RWPE2 (cell line): Measurements from ENCODE around the gene ETFRF1.

Experiments
- ATAC-seq: fragments of 200-7000 bp; cut with Tn5 transposase; 3 replicates; pipeline ENCODE4 v1.9.1; 2021; ENCODE audit warnings: low read depth
- DNase-seq: peaks from one replicate; pipeline ENCODE4 v3.0.0-alpha.2; 2020; ENCODE audit warnings: low spot score
- H3K27ac ChIP-seq: fragments of 450-650 bp; 2 replicates; pipeline ENCODE4 v1.5.1; 2017; ENCODE audit warnings: mild to moderate bottlenecking; ENCODE audit not compliant: poor library complexity, severe bottlenecking
- H3K27me3 ChIP-seq: fragments of 250-450 bp; sonication (Bioruptor Pico); 2 replicates; pipeline ENCODE4 v1.5.1; 2021; ENCODE audit warnings: mild to moderate bottlenecking, moderate library complexity; ENCODE audit not compliant: insufficient read depth, poor library complexity, severe bottlenecking
- H3K36me3 ChIP-seq: fragments of 250-450 bp; sonication (Bioruptor Pico); 2 replicates; pipeline ENCODE4 v1.5.1; 2020; ENCODE audit warnings: low read depth, mild to moderate bottlenecking, moderate library complexity
- H3K4me1 ChIP-seq: fragments of 250-450 bp; sonication (Bioruptor Pico); 2 replicates; pipeline ENCODE4 v1.5.1; 2021; ENCODE audit warnings: mild to moderate bottlenecking, moderate library complexity; ENCODE audit not compliant: insufficient read depth, poor library complexity, severe bottlenecking
- H3K4me3 ChIP-seq: fragments of 250-450 bp; sonication (Bioruptor Pico); 2 replicates; pipeline ENCODE4 v1.5.1; 2021; ENCODE audit warnings: mild to moderate bottlenecking, moderate library complexity; ENCODE audit not compliant: severe bottlenecking
- H3K9me3 ChIP-seq: fragments of 250-450 bp; sonication (Bioruptor Pico); 2 replicates; pipeline ENCODE4 v1.5.1; 2021; ENCODE audit warnings: mild to moderate bottlenecking, moderate library complexity; ENCODE audit not compliant: severe bottlenecking
- CTCF ChIP-seq: fragments of 450-650 bp; IDR thresholded peaks from one replicate; pipeline ENCODE4 v1.5.1; 2017; ENCODE audit warnings: mild to moderate bottlenecking, moderate library complexity; ENCODE audit not compliant: poor library complexity, severe bottlenecking

ETFRF1 gene

DNA sequence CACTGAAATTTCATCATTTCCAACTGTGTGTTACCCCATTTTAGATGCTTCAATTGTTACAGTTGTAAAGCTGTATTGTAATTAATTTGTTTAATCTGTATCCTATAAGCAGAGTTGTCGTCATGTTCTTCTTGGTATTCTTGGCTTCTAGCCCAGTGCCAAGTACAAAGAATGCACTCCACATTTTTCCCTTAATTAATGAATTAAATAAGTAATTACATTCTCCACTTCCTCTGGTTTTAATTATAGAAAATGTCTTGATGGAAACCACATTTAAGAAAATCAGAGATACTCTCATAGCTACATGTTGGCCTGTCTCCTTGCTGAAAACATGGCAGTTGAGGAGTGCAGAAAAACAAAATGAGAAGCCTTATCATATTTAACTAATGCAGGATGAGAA lies 823 bp upstream of the ETFRF1 start:
- Histone ChIP-seq H3K36me3 (no peaks in the 10 kb centered on the region), H3K27ac (no peak overlapping the region), H3K4me3 (no peak overlapping the region), H3K4me1 (no peaks in the 10 kb centered on the region), H3K9me3 (no peaks in the 10 kb centered on the region), H3K27me3 (no peaks in the 10 kb centered on the region)
- DNase-seq (no peak), ATAC-seq (no peak)
- TF ChIP-seq CTCF, result no peak

DNA sequence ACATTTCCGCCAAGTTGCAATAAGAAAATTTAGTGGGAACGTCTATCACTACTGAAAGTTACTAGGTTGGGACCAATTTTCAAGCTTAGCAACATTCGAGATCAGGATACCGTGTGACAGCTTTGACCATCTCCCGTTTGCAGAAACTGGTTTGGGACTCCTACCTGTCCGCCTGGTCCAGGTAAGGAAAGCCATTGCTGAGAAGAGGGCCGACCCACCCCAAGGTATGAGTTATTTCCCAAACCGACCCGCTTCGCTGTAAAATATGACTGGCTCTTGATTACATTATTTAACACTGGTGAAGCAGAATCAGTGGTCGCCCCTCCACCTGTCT lies 348 bp upstream of the ETFRF1 start:
- DNase-seq (no peak), ATAC-seq (peak; percentile 41; the same call in 2 of the 3 replicates)
- H3K4me3 ChIP-seq, result peak overlapping the region; percentile 52
- H3K36me3 ChIP-seq, result no peaks in the 10 kb centered on the region
- H3K27me3 ChIP-seq, result no peaks in the 10 kb centered on the region
- no peaks in the 10 kb centered on the region for H3K9me3 ChIP-seq
- no peaks in the 10 kb centered on the region for H3K4me1 ChIP-seq
- no peak overlapping the region for H3K27ac ChIP-seq
- no peak for TF ChIP-seq CTCF

- DNase-seq (no peak), ATAC-seq (no peak)
- H3K9me3 ChIP-seq, result no peaks in the 10 kb centered on the region
- H3K27ac ChIP-seq, result no peak overlapping the region
- no peak for TF ChIP-seq CTCF
- no peak overlapping the region for H3K4me3 ChIP-seq
- H3K4me1 ChIP-seq, result no peaks in the 10 kb centered on the region
- H3K27me3 ChIP-seq, result no peaks in the 10 kb centered on the region
- no peaks in the 10 kb centered on the region for H3K36me3 ChIP-seq
These were observed 2.6 kb downstream of the ETFRF1 start for GRCh38 chr12:25197608-25198007.

GRCh38 chr12:25200703-25201102 lies 5.7 kb downstream of the ETFRF1 start:
- TF ChIP-seq CTCF, result no peak
- no peak for ATAC-seq
- no peak overlapping the region for H3K4me3 ChIP-seq
- DNase-seq, result no peak
- H3K36me3 ChIP-seq, result no peaks in the 10 kb centered on the region
- H3K27ac ChIP-seq, result no peak overlapping the region
- H3K4me1 ChIP-seq, result no peaks in the 10 kb centered on the region
- no peaks in the 10 kb centered on the region for H3K27me3 ChIP-seq
- no peaks in the 10 kb centered on the region for H3K9me3 ChIP-seq

DNA sequence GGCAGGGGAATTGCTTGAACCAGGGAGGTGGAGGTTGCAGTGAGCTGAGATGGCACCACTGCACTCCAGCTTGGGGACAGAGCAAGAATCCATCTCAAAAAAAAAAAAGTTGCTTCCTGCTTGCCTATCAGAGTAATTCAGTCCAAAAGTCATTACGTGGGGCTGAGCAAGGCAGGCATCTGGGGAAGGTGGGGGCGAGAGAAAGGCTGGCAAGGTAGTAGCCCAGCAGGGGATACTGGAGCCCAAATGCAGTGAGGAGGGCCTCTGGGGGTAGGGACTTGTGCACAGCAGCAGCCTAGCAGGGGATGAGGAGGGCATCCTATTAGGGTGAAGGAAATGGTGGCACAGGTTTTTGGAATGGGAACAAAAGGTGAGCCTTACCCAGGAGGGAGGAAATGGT lies 7.1 kb downstream of the ETFRF1 start:
- Histone ChIP-seq H3K36me3 (no peaks in the 10 kb centered on the region), H3K9me3 (no peaks in the 10 kb centered on the region), H3K4me1 (no peaks in the 10 kb centered on the region), H3K4me3 (no peak overlapping the region), H3K27ac (no peak overlapping the region), H3K27me3 (no peaks in the 10 kb centered on the region)
- no peak for TF ChIP-seq CTCF
- no peak for ATAC-seq
- DNase-seq, result no peak
